ENCODE measurements around the gene MYO1H.

- TF ChIP-seq CTCF (IDR thresholded peaks at IDR 0.05; ENCODE audit: insufficient read depth, low read depth, low read length) (no peak), EZH2 (IDR thresholded peaks at IDR 0.05; ENCODE audit: insufficient read depth, low read length) (no peak)
Measured at GRCh38 chr12:109352184-109352583, 4.5 kb downstream of the MYO1H start.

Data from astrocyte (in vitro differentiated cells and primary cell).